K562 (cell line): ENCODE results near the gene NPC1L1. TPM values are rescaled to one million over a fixed set of nuclear protein-coding genes. Genes with fewer than 3 reads are reported as not detected.

Experiments used
- ATAC-seq: fragments of 200-7000 bp; cut with Tn5 transposase; 3 replicates; pipeline ENCODE4 v1.9.1; 2020; ENCODE audit warnings: moderate library complexity
- BruUV-seq: library from RNA; stranded (reverse); fragments of 400-500 nt; replicated peaks from 2 replicates; lab custom pipeline; 2021; lab: Mats Ljungman, UMichigan
- CTCF ChIA-PET: fragments of 300-600 bp; formaldehyde crosslinking; extraction: SDS; loops from one replicate; lab custom pipeline; 2021; ENCODE audit warnings: low intra/inter-chr PET ratio; lab: Yijun Ruan, JAX
- POLR2A ChIA-PET: fragments of 300-600, 350-650 bp; sonication (Branson Sonifier 250); formaldehyde crosslinking; extraction: SDS; loops from one replicate; lab custom pipeline; 2021; ENCODE audit warnings: antibody characterized with exemption, inconsistent platforms; lab: Yijun Ruan, JAX
- DNase-seq, 4 experiments: peaks; one replicate each; pipeline versions ENCODE4 v3.0.0 to v3.0.0-alpha.2; 2011 to 2018; ENCODE audit warnings: low spot score in 3 of 4, mixed read lengths in 3 of 4; ENCODE audit errors: extremely low read depth in 1 of 4
- FAIRE-seq: peaks from 2 replicates; lab custom pipeline; 2011; peaks lifted over from hg19 to GRCh38; lab: Jason Lieb, UNC
- H2AFZ ChIP-seq: 2 replicates; pipeline ENCODE4 v1.6.0; 2011; ENCODE audit warnings: low read depth, low read length, control low read depth, inconsistent platforms
- H3K27ac ChIP-seq: fragments of 200-600 bp; 3 replicates; pipeline ENCODE4 v1.8.0; 2011; ENCODE audit warnings: low read depth, mild to moderate bottlenecking, control low read depth, inconsistent platforms, low read length, moderate library complexity, mixed read lengths; ENCODE audit errors: extremely low read depth
- H3K27me3 ChIP-seq, 2 experiments: fragments of 300-600 bp in 1 of 2; 2 replicates in 1 of 2; 3 replicates in 1 of 2; pipeline versions ENCODE4 v1.6.0 to v1.8.0; 2011; ENCODE audit warnings: inconsistent platforms in 2 of 2, low read length in 2 of 2, mild to moderate bottlenecking in 1 of 2, mixed read lengths in 1 of 2, moderate library complexity in 1 of 2; ENCODE audit not compliant: control insufficient read depth in 2 of 2, insufficient read depth in 2 of 2
- H3K36me3 ChIP-seq: fragments of 300-600 bp; 3 replicates; pipeline ENCODE4 v1.8.0; 2011; ENCODE audit warnings: mild to moderate bottlenecking, low read length, inconsistent platforms; ENCODE audit not compliant: control insufficient read depth, insufficient read depth
- H3K4me1 ChIP-seq, 2 experiments: fragments of 200-600 bp in 1 of 2; replicated peaks in 1 of 2; 2 replicates in 1 of 2; 3 replicates in 1 of 2; pipeline versions ENCODE4 v1.5.1 to v1.8.0; 2011; ENCODE audit warnings: inconsistent platforms in 2 of 2, low read length in 2 of 2, mild to moderate bottlenecking in 1 of 2, mixed read lengths in 1 of 2, moderate library complexity in 1 of 2; ENCODE audit not compliant: control insufficient read depth in 2 of 2, insufficient read depth in 2 of 2
- H3K4me2 ChIP-seq: 2 replicates; pipeline ENCODE4 v1.6.1; 2011; ENCODE audit warnings: low read length, control low read depth, inconsistent platforms, mixed read lengths; ENCODE audit not compliant: insufficient read depth
- H3K4me3 ChIP-seq: fragments of 200-600 bp; sonication (generic), shearing (Covaris generic); 2 replicates; pipeline ENCODE4 v1.5.1; 2016; ENCODE audit warnings: control low read depth, inconsistent platforms
- H3K79me2 ChIP-seq: fragments of 200-600 bp; 3 replicates; pipeline ENCODE4 v1.8.0; 2011; ENCODE audit warnings: low read length, inconsistent platforms; ENCODE audit not compliant: control insufficient read depth, insufficient read depth
- H3K9ac ChIP-seq, 2 experiments: 2 replicates each; pipeline versions ENCODE4 v1.6.0 to v1.6.1; 2011; ENCODE audit warnings: low read depth in 2 of 2, low read length in 2 of 2, control low read depth in 1 of 2, inconsistent platforms in 1 of 2, mild to moderate bottlenecking in 1 of 2, mixed read lengths in 1 of 2; ENCODE audit not compliant: insufficient read depth in 1 of 2
- H3K9me1 ChIP-seq: one replicate; pipeline ENCODE4 v1.6.0; 2011; ENCODE audit warnings: inconsistent platforms, mild to moderate bottlenecking, low read length, moderate library complexity; ENCODE audit not compliant: control insufficient read depth, insufficient read depth
- H3K9me3 ChIP-seq: replicated peaks from 2 replicates; pipeline ENCODE4 v1.5.1; 2011; ENCODE audit warnings: low read depth, low read length, inconsistent platforms; ENCODE audit not compliant: control insufficient read depth, insufficient read depth
- H4K20me1 ChIP-seq: replicated peaks from 2 replicates; pipeline ENCODE4 v1.6.1; 2011; ENCODE audit warnings: low read length, inconsistent platforms, mixed read lengths; ENCODE audit not compliant: control insufficient read depth, insufficient read depth
- ATF7 ChIP-seq: fragments of 450-650 bp; IDR thresholded peaks from 2 replicates; pipeline ENCODE4 v1.7.1; 2014; ENCODE audit warnings: mild to moderate bottlenecking, moderate library complexity
- CBX2 ChIP-seq: fragments of 200-600 bp; sonication (generic); IDR thresholded peaks from one replicate; pipeline ENCODE4 v1.6.1; 2012; ENCODE audit warnings: mild to moderate bottlenecking, low read length, inconsistent platforms; ENCODE audit not compliant: insufficient read depth, poor library complexity, severe bottlenecking
- CBX5 ChIP-seq: IDR thresholded peaks from 2 replicates; pipeline ENCODE4 v1.6.1; 2014; ENCODE audit warnings: low read depth, borderline replicate concordance
- DNMT1 ChIP-seq: fragments of 450-650 bp; IDR thresholded peaks from 2 replicates; pipeline ENCODE4 v1.6.1; 2016; ENCODE audit warnings: antibody characterized with exemption, mild to moderate bottlenecking
- ETV5 ChIP-seq: sonication (generic); formaldehyde crosslinking; IDR thresholded peaks from 2 replicates; pipeline ENCODE4 v1.4.0; 2020; ENCODE audit warnings: low read depth, mild to moderate bottlenecking, missing genetic modification reagents
- KLF6 ChIP-seq: fragments of 250-450 bp; sonication (Bioruptor Pico); IDR thresholded peaks from 2 replicates; pipeline ENCODE4 v1.4.0; 2020; ENCODE audit warnings: mild to moderate bottlenecking, moderate library complexity, borderline replicate concordance
- MECOM ChIP-seq: fragments of 250-450 bp; sonication (Bioruptor Pico); IDR thresholded peaks from 2 replicates; pipeline ENCODE4 v1.8.0; 2022; ENCODE audit warnings: inconsistent platforms
- MEIS2 ChIP-seq: fragments of 450-650 bp; IDR thresholded peaks from 2 replicates; pipeline ENCODE4 v1.6.1; 2014; ENCODE audit warnings: mild to moderate bottlenecking; ENCODE audit not compliant: partially characterized antibody
- NFRKB ChIP-seq: fragments of 450-650 bp; IDR thresholded peaks from 2 replicates; pipeline ENCODE4 v1.6.1; 2016; ENCODE audit warnings: low read depth
- PHTF2 ChIP-seq: fragments of 250-450 bp; sonication (Bioruptor Pico); IDR thresholded peaks from 2 replicates; pipeline ENCODE4 v1.5.0; 2021; ENCODE audit warnings: mild to moderate bottlenecking
- RCOR1 ChIP-seq, 2 experiments: IDR thresholded peaks; 2 replicates each; pipeline ENCODE4 v1.6.1; 2012; ENCODE audit warnings: low read depth in 2 of 2, low read length in 2 of 2, borderline replicate concordance in 1 of 2, improper control_type of control experiment in 1 of 2
- SMC3 ChIP-seq: conservative IDR thresholded peaks from 2 replicates; pipeline ENCODE4 v1.6.1; 2011; ENCODE audit warnings: low read depth, low read length, improper control_type of control experiment; ENCODE audit not compliant: insufficient read depth
- USF2 ChIP-seq: sonication (generic); formaldehyde crosslinking; IDR thresholded peaks from 2 replicates; pipeline ENCODE4 v1.5.0; 2020; ENCODE audit warnings: missing genetic modification reagents
- ZFP36 ChIP-seq: fragments of 150-350 bp; IDR thresholded peaks from 2 replicates; pipeline ENCODE4 v1.6.1; 2018; ENCODE audit warnings: low read length, low read depth; ENCODE audit not compliant: partially characterized antibody
- ZNF121 ChIP-seq: sonication (generic); formaldehyde crosslinking; conservative IDR thresholded peaks from 2 replicates; pipeline ENCODE4 v1.8.0; 2022; ENCODE audit warnings: missing genetic modification reagents
- ZNF232 ChIP-seq: sonication (generic); formaldehyde crosslinking; IDR thresholded peaks from 2 replicates; pipeline ENCODE4 v1.8.0; 2022; ENCODE audit warnings: mild to moderate bottlenecking, missing genetic modification reagents
- ZNF551 ChIP-seq: fragments of 250-450 bp; sonication (Bioruptor Pico); IDR thresholded peaks from 2 replicates; pipeline ENCODE4 v1.5.0; 2021; ENCODE audit warnings: mild to moderate bottlenecking, moderate library complexity
- ZNF655 ChIP-seq: fragments of 250-450 bp; sonication (Bioruptor Pico); IDR thresholded peaks from 2 replicates; pipeline ENCODE4 v1.5.0; 2021
- WGBS: fragments of 100-300 bp; shearing (Covaris generic); methylation state at CpG from one replicate; pipeline ENCODE4 v1.1.6; 2016; ENCODE audit warnings: low coverage, mixed read lengths; ENCODE audit not compliant: insufficient coverage; ENCODE audit errors: missing lambda C conversion rate; 5-methylcytosine and 5-hydroxymethylcytosine counted together
- in situ Hi-C: fragments of 300-500 bp; cut with MboI; formaldehyde crosslinking; loops from 4 replicates; pipeline ENCODE4 v1.15.0; 2018; ENCODE audit warnings: inconsistent platforms, mixed read lengths
- intact Hi-C: fragments of 100-400 bp; cut with micrococcal nuclease; formaldehyde crosslinking; loops from 2 replicates; pipeline ENCODE4 v1.14.2; 2022
- polyA plus RNA-seq, 8 experiments: library from polyadenylated mRNA; depleted of rRNA in 4 of 8; stranded (reverse) in 5 of 8; unstranded in 3 of 8; fragments of >200 nt; fragmentation: Nextera tagmentation in 2 of 8; fragmentation: Illumina TruSeq in 1 of 8; extraction: Ambion mirVana in 2 of 8; extraction: Trizol in 1 of 8; gene quantifications; 2 replicates each; pipeline versions ENCODE4 v1.2.1 to v1.2.3, GENCODE V29; 2011 to 2014; ENCODE audit warnings: inconsistent platforms in 1 of 8, missing spikeins in 1 of 8
- total RNA-seq, 7 experiments: library from RNA; depleted of rRNA in 6 of 7; stranded (reverse); fragments of >200 nt in 6 of 7; fragmentation: Illumina TruSeq in 2 of 7; extraction: Trizol in 2 of 7; gene quantifications; 2 replicates each; pipeline versions ENCODE4 v1.2.1 to v1.2.3, GENCODE V29; 2011 to 2021; ENCODE audit warnings: low replicate concordance in 1 of 7

Gene NPC1L1
- total and polyA plus RNA-seq, 9 of the 15 experiments (the other 6 are each of a cell fraction or from before 2014, with no cell fraction given) = 0.01 to 0.18 (median 0.07) TPM; not detected in 4

GRCh38 chr7:44477063-44477830 lies 63.9 kb downstream of the NPC1L1 start:
- ChIA-PET POLR2A (no interaction called here), CTCF (interaction anchor here (0.7 kb wide), 2 partner anchors 46 to 129 kb away, joined by 3 read pairs; no protein-coding TSS in a partner anchor)
- Histone ChIP-seq H3K27me3 (no peaks in the 10 kb centered on the region), H4K20me1 (peaks cover 9% of the 10 kb centered on the region), H3K4me2 (no peak overlapping the region), H3K79me2 (peaks cover 16% of the 10 kb centered on the region; the same call in 2 of the 3 replicates), H3K9me3 (no peaks in the 10 kb centered on the region; the same call in 1 of the 2 replicates), H3K4me1 (no peaks in the 10 kb centered on the region; a peak in 1 of 5 replicates), H3K27ac (no peak overlapping the region), H2AFZ (no peak overlapping the region), H3K9ac (no peak overlapping the region), H3K36me3 (peaks cover 78% of the 10 kb centered on the region), H3K9me1 (no peaks in the 10 kb centered on the region), H3K4me3 (no peak overlapping the region)
- FAIRE-seq = peak; percentile 94
- DNase-seq = peak; percentile 70 to 77 (median 74)
- intact Hi-C loops (loop anchor here (1.0 to 10.0 kb wide), 3 partner anchors 90 to 236 kb away; no protein-coding TSS in a partner anchor), in situ Hi-C loops (loop anchor here (10.0 kb wide), 1 partner anchor 232 kb away; no protein-coding TSS in a partner anchor)
- peak; percentile 96 for ATAC-seq
- no TSS peak for BruUV-seq
- WGBS = 36% methylated on average over 6 of the region's 6 CpGs
- TF ChIP-seq MECOM (CRISPR knock-in tag) (no peak), ZNF232 (no peak), CBX5 (no peak), NFRKB (no peak), KLF6 (CRISPR knock-in tag) (no peak), MEIS2 (peak; percentile 7), DNMT1 (no peak), CBX2 (no peak), PHTF2 (no peak), ETV5 (CRISPR knock-in tag) (no peak), ZNF551 (CRISPR knock-in tag) (no peak), ZNF121 (CRISPR knock-in tag) (no peak), SMC3 (peak; percentile 66), ATF7 (peak; percentile 81), USF2 (CRISPR knock-in tag) (no peak), ZFP36 (peak; percentile 2), RCOR1 (IDR thresholded peaks at IDR 0.05; ENCODE audit: borderline replicate concordance in 1 of 2, low read depth in 2 of 2, low read length in 2 of 2) (peak in 1 of 2 experiments; percentile 57; a peak in 1 of 4 replicates), ZNF655 (CRISPR knock-in tag) (no peak)
